Left ventricle myocardium inferior (tissue), 1 donor: ENCODE results near the gene SIN3A. TPM values are rescaled to one million over a fixed set of nuclear protein-coding genes. Genes with fewer than 3 reads are reported as not detected.
"Not testable (repeated sequence)": the region's sequence is repeated elsewhere in the genome, so short reads cannot be mapped to it uniquely, and the experiment has no call there.

Experiments used
- DNase-seq: peaks from one replicate; pipeline ENCODE4 v3.0.0-alpha.2; 2020
- H3K27ac ChIP-seq: fragments of 200-600 bp; replicated peaks from 2 replicates; pipeline ENCODE4 v1.8.0; 2021
- H3K27me3 ChIP-seq: fragments of 200-600 bp; 2 replicates; pipeline ENCODE4 v1.8.0; 2021; ENCODE audit warnings: low read depth
- H3K36me3 ChIP-seq: fragments of 200-600 bp; 2 replicates; pipeline ENCODE4 v1.8.0; 2021
- H3K4me1 ChIP-seq: fragments of 200-600 bp; 2 replicates; pipeline ENCODE4 v1.8.0; 2021
- H3K4me3 ChIP-seq: fragments of 200-600 bp; 2 replicates; pipeline ENCODE4 v1.8.0; 2021; ENCODE audit warnings: mild to moderate bottlenecking, moderate library complexity
- H3K9me3 ChIP-seq: fragments of 200-600 bp; replicated peaks from 2 replicates; pipeline ENCODE4 v1.8.0; 2021
- intact Hi-C: fragments of 100-400 bp; cut with micrococcal nuclease; formaldehyde crosslinking; loops from one replicate; pipeline ENCODE4 v1.11.0; 2022
- long read RNA-seq: library from polyadenylated mRNA; unstranded; transcript quantifications from one replicate; pipeline ENCODE4 v2.0.0, GENCODE V29; 2021
- total RNA-seq: library from RNA; stranded (reverse); fragmentation: NEBNext Ultra II Directional; extraction: Animal tissue kit (Norgen Biotek cat#: 25700); gene quantifications from one replicate; pipeline ENCODE4 v1.2.1, GENCODE V29; 2021
- TF ChIP-seq, protein P1 (sequence below): fragments of 200-600 bp; IDR thresholded peaks from 2 replicates; pipeline ENCODE4 v1.8.0; 2021; ENCODE audit warnings: antibody characterized with exemption, mild to moderate bottlenecking, borderline replicate concordance
- donor health status: DM: no; HTN: yes; CAD: no; lungs with severe emphysema.

SIN3A gene
- total RNA-seq = 28.0 TPM
- long read RNA-seq, full-length matches to known transcripts = 6 of 16 reads
- long read RNA-seq, partial matches to known transcripts = 7 of 16 reads
- long read RNA-seq, other reads (novel, unspliced or antisense) = 3 of 16 reads

DNA sequence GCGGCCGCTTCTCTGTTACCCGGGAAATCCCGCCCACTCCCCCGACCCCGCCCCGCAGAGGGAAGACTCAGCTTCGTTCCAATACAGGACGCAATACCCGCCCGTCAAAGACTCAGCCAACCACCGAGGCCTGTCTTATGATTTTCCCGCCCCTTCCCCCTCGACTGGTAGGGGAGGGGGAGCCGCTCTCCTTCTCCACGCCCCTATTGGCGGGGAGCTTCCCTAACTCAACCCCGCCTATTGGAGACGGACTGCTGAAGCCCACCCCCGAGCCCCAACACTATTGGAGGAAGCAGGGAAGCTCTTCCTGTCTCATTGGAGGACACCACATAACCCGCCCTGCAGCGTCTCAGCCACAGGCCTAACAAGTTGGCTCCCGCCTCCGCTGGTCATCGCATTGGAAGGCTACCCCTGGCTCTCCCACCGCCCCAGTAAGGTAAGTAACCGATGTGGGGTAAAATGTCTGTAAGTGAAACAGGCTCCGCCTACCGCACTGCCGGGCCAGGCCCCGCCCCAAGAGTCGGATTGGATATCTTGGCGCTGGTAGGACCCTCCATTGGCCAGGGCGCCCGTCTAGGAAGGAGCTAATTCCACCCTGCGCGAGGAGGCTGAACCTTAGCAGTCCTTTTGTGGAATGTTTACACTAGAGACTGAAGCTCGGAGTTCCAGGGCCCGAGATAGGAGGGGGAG, at the start of gene SIN3A:
Gene SIN3A, minus strand, starts transcription at position 17 of the 690 bp plus-strand sequence. CDS start 21,315 bp downstream, outside the sequence.
- H3K27ac ChIP-seq = peak within 1 kb of the TSS; percentile 97
- H3K4me1 ChIP-seq = peaks cover 74% of the 10 kb centered on the region
- TF ChIP-seq, protein P1, sequence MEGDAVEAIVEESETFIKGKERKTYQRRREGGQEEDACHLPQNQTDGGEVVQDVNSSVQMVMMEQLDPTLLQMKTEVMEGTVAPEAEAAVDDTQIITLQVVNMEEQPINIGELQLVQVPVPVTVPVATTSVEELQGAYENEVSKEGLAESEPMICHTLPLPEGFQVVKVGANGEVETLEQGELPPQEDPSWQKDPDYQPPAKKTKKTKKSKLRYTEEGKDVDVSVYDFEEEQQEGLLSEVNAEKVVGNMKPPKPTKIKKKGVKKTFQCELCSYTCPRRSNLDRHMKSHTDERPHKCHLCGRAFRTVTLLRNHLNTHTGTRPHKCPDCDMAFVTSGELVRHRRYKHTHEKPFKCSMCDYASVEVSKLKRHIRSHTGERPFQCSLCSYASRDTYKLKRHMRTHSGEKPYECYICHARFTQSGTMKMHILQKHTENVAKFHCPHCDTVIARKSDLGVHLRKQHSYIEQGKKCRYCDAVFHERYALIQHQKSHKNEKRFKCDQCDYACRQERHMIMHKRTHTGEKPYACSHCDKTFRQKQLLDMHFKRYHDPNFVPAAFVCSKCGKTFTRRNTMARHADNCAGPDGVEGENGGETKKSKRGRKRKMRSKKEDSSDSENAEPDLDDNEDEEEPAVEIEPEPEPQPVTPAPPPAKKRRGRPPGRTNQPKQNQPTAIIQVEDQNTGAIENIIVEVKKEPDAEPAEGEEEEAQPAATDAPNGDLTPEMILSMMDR = no peak
- H3K9me3 ChIP-seq = no peaks in the 10 kb centered on the region
- no peaks in the 10 kb centered on the region for H3K36me3 ChIP-seq
- peak; percentile 99 for DNase-seq
- H3K4me3 ChIP-seq = peak within 1 kb of the TSS; percentile 93
- no peaks in the 10 kb centered on the region for H3K27me3 ChIP-seq
- intact Hi-C loops = loop anchor here (5.0 kb wide), 1 partner anchor 85 kb away; the partner anchor contains the start of gene MAN2C1

DNA sequence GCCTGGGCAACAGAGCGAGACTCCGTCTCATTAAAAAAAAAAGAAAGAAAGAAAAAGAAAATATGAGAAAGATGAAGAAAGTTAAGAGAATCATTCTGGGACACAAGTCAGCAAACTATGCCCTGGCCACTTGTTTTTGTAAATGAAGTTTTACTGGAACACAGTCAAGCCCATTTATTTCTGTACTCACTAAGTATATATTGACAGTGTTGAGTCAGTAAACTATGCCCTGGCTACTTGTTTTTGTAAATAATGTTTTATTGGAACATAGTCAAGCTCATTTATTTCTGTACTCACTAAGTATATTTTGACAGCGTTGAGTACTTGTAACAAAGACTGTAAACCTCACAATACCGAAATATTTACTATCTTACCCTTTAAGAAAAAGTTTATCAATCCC, 42.2 kb upstream of the SIN3A start:
- Histone ChIP-seq H3K9me3 (no peaks in the 10 kb centered on the region), H3K36me3 (peaks cover 60% of the 10 kb centered on the region), H3K27me3 (no peaks in the 10 kb centered on the region), H3K4me1 (no peaks in the 10 kb centered on the region), H3K4me3 (no peak overlapping the region), H3K27ac (no peak overlapping the region)
- DNase-seq = no peak
- intact Hi-C loops = no loop called here
- TF ChIP-seq, protein P1 = no peak

DNA sequence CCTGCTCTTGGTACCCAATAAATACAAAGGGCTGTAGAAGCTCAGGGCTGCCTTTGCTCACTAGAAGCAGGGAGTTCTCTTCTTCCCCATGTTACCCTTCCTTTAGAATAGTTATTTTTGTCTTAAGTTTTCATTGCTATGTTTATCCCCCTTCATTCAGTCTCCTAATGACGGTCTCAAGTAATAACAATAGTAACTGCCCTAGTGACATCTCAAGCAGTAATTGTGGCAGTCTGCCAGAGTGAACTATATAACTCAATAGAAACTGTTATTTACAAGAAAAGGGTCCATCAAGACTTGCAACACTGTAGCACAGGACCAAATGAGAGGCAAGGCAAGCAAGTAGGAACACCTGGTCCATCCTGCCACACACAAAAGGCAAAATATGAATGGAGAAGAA, 32.5 kb upstream of the SIN3A start:
- DNase-seq = no peak
- intact Hi-C loops = no loop called here
- Histone ChIP-seq H3K27ac (no peak overlapping the region), H3K36me3 (peaks cover 50% of the 10 kb centered on the region), H3K4me3 (no peak overlapping the region), H3K4me1 (no peaks in the 10 kb centered on the region), H3K9me3 (no peaks in the 10 kb centered on the region), H3K27me3 (no peaks in the 10 kb centered on the region)
- TF ChIP-seq, protein P1 = no peak

GRCh38 chr15:75483556-75483955, 32.1 kb upstream of the SIN3A start:
- DNase-seq, intact Hi-C loops: not testable (repeated sequence)

GRCh38 chr15:75483106-75483505, 31.6 kb upstream of the SIN3A start:
- TF ChIP-seq, protein P1 = no peak
- H3K4me1 ChIP-seq = no peaks in the 10 kb centered on the region
- no peaks in the 10 kb centered on the region for H3K27me3 ChIP-seq
- DNase-seq = no peak
- H3K9me3 ChIP-seq = no peaks in the 10 kb centered on the region
- no peak overlapping the region for H3K4me3 ChIP-seq
- intact Hi-C loops = no loop called here
- H3K27ac ChIP-seq = no peak overlapping the region
- H3K36me3 ChIP-seq = peaks cover 52% of the 10 kb centered on the region

More at GRCh38 chr15:75483556-75483955, 32.1 kb upstream of the SIN3A start:
- not testable (repeated sequence) for H3K27me3 ChIP-seq, H3K9me3 ChIP-seq, H3K27ac ChIP-seq, H3K4me1 ChIP-seq, H3K4me3 ChIP-seq
- H3K36me3 ChIP-seq = peaks cover 50% of the 10 kb centered on the region

DNA sequence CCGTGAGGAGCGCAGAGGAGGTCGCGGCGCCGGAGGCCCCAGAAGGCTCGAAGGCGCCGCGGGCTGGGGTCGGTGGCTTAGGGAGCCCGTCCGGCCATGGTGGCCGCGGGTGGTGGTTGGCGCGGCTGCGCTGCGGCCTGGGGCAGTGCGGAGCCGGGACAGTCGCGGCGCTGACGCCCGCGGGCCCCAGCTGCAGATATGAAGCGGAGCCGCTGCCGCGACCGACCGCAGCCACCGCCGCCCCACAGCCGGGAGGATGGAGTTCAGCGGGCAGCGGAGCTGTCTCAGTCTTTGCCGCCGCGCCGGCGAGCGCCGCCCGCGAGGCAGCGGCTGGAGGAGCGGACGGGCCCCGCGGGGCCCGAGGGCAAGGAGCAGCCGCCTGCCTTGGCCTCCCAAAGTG, 29.0 kb upstream of the SIN3A start:
- H3K36me3 ChIP-seq = peaks cover 56% of the 10 kb centered on the region
- H3K4me1 ChIP-seq, H3K9me3 ChIP-seq, H3K4me3 ChIP-seq, DNase-seq, intact Hi-C loops, H3K27me3 ChIP-seq, H3K27ac ChIP-seq: not testable (repeated sequence)
